ENCODE measurements around the gene SNTG2. TPM values are rescaled to one million over a fixed set of nuclear protein-coding genes. Genes with fewer than 3 reads are reported as not detected.
"Not testable (repeated sequence)": the region's sequence is repeated elsewhere in the genome, so short reads cannot be mapped to it uniquely, and the experiment has no call there.

The SNTG2 gene
- total and polyA plus RNA-seq, 7 donors, result 0.26 to 1.7 (median 0.73) TPM; not detected in 2

DNA sequence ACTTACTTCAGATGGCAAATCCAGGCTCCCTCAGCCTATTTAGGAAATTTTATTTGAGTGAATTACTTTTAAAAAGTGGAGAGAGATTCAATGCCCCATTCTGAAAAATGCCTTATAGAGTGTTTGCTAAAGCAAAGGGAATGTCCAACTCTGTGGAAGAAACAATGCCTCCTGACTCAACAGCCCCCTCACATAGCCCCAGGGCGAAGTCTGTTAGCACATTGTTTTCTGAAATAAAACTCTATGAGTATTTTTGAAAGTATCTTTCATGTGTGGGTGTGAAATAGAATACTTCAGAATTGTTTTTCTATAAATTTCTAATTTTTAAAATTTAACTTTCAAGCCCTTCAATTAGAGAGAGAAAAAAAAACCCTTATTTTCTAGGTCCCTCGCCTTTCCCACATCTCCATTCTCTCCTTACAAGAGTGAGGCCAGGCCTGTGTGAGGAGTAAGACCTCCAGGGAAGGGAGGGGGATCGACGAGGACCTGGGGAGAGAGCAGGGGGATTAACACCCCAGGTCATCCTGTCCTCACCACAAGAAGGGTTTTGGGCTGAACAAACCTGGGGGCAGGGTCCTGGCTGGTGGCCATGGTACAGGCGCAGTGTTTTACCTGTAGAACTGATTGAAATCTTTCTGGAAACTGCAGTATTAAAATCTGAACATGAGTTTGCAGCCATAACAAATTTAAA, 141.4 kb downstream of the SNTG2 start:
- WGBS, 3 donors, result 80 to 86% (median 83%) methylated on average over 5 of the region's 5 CpGs
- H3K27me3 ChIP-seq (ENCODE audit: insufficient read depth in 3 of 3, low read length in 2 of 3), result no peaks in the 10 kb centered on the region
- ATAC-seq (no peak), DNase-seq (no peak)
- TF ChIP-seq CTCF (IDR thresholded peaks at IDR 0.05), result no peak
- H3K9me3 ChIP-seq, result no peaks in the 10 kb centered on the region
- H3K4me3 ChIP-seq, result no peak overlapping the region
- H3K36me3 ChIP-seq (ENCODE audit: insufficient read depth in 1 of 2, low read depth in 1 of 2), result no peaks in the 10 kb centered on the region
- H3K27ac ChIP-seq, result no peak overlapping the region
- H3K4me1 ChIP-seq, result no peaks in the 10 kb centered on the region
- intact Hi-C loops (cut with DNase I), result no loop called here

GRCh38 chr2:1093668-1094067, 143.0 kb downstream of the SNTG2 start:
- ATAC-seq; H3K4me1 ChIP-seq; H3K4me3 ChIP-seq; H3K27me3 ChIP-seq (ENCODE audit: insufficient read depth in 3 of 3, low read length in 2 of 3); intact Hi-C loops (cut with DNase I); DNase-seq; H3K9me3 ChIP-seq; H3K36me3 ChIP-seq (ENCODE audit: insufficient read depth in 1 of 2, low read depth in 1 of 2); H3K27ac ChIP-seq: not testable (repeated sequence)
- WGBS, 3 donors, result 73 to 77% (median 74%) methylated on average over 4 to 6 of the region's 6 CpGs

DNA sequence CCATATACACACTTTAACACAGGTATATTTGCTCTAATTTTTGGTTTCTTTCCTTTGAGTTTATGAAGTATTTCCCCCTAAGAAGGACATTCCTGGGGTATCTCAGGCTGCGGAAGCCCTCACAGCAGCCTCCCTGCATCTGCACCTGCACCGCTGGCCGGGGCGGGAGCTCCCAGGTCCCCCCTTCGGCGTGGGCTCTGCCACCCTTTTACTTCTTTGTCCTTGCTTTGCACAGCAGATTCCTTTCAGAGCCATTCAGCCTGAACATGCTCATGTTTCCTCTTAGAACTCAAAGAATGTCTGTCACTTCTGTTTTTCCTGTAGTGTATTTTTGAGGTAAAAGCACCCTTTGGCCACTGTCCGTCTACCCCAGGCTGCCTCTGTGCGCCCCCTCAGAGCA, 146.5 kb downstream of the SNTG2 start:
- H3K27ac ChIP-seq, result no peak overlapping the region
- ATAC-seq (no peak), DNase-seq (no peak)
- H3K4me3 ChIP-seq, result no peak overlapping the region
- H3K4me1 ChIP-seq, result no peaks in the 10 kb centered on the region
- H3K27me3 ChIP-seq (ENCODE audit: insufficient read depth in 3 of 3, low read length in 2 of 3), result peaks cover 0 to 4% (median 0%) of the 10 kb centered on the region in 3 donors
- H3K36me3 ChIP-seq (ENCODE audit: insufficient read depth in 1 of 2, low read depth in 1 of 2), result no peaks in the 10 kb centered on the region
- TF ChIP-seq CTCF (IDR thresholded peaks at IDR 0.05), result no peak
- WGBS, 3 donors, result 67 to 74% (median 70%) methylated on average over 8 of the region's 8 CpGs
- no peaks in the 10 kb centered on the region for H3K9me3 ChIP-seq
- intact Hi-C loops (cut with DNase I), result no loop called here

DNA sequence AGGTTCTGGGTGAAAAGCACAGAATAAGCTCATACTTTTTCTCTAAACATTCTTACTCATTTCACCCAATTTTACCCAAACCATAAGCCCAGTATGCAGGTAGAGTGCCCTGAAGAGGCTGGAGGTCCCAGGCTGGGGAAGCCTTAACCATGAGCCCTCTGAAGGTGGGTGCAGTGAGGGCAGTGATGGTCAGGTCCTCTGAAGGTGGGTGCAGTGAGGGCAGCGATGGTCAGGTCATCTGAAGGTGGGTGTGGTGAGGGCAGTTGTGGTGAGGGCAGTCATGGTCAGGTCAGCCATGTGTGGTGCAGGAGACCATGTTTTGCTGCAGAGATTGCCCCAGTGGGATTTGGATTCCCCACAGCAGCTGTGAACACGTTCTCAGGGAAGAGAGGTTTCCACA, 148.8 kb downstream of the SNTG2 start:
- Histone ChIP-seq H3K4me1 (no peaks in the 10 kb centered on the region), H3K27me3 (ENCODE audit: insufficient read depth in 3 of 3, low read length in 2 of 3) (peaks cover 0 to 4% (median 0%) of the 10 kb centered on the region in 3 donors), H3K9me3 (no peaks in the 10 kb centered on the region), H3K27ac (no peak overlapping the region), H3K4me3 (no peak overlapping the region), H3K36me3 (ENCODE audit: insufficient read depth in 1 of 2, low read depth in 1 of 2) (no peaks in the 10 kb centered on the region)
- WGBS, 3 donors, result 29 to 32% (median 30%) methylated on average over 2 of the region's 2 CpGs
- intact Hi-C loops (cut with DNase I), result no loop called here
- ATAC-seq, result no peak
- no peak for DNase-seq
- TF ChIP-seq CTCF (IDR thresholded peaks at IDR 0.05), result no peak

DNA sequence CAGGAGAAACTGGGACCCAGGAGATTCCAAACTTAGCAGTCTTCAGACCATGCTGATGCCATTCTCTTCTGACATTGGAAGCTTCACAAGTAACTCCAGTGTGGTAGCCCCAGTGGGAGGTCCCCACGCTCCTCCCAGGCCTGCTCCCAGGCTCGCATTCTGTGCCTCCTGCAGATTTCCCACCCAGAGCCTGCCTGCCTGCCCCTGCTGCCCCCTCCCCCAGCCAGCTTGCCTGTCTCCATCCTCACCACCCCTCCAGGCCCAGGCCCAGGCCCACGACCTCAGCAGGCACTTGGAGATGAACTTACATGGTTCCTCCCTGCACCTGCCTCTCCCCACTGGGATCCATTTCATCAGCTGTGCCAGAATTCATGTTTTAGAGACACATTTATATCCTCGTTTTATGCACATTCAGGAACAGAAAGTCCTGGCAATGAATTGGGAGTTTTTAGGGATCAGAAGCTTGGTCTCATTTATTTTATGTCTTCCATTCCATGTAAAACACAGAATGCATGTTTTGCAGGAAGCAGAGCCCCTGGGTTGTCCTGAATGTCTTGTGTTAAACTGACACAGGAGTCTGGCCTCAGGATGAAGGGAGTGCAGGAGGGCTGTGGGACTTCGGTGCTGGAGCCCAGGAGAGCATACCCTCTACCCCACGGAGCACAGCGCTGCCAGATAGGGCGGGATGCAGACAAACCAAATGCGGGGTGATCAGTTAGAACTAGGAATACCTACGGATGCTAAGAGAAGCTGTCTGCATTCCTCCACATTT, 150.5 kb downstream of the SNTG2 start:
- H3K9me3 ChIP-seq, result no peaks in the 10 kb centered on the region
- no peak for DNase-seq
- peaks cover 0 to 4% (median 0%) of the 10 kb centered on the region in 3 donors for H3K27me3 ChIP-seq (ENCODE audit: insufficient read depth in 3 of 3, low read length in 2 of 3)
- 64 to 77% (median 67%) methylated on average over 10 of the region's 10 CpGs for WGBS, 3 donors
- no peaks in the 10 kb centered on the region for H3K4me1 ChIP-seq
- H3K27ac ChIP-seq, result no peak overlapping the region
- no peaks in the 10 kb centered on the region for H3K36me3 ChIP-seq (ENCODE audit: insufficient read depth in 1 of 2, low read depth in 1 of 2)
- no peak for ATAC-seq
- H3K4me3 ChIP-seq, result no peak overlapping the region
- intact Hi-C loops (cut with DNase I), result no loop called here
- TF ChIP-seq CTCF (IDR thresholded peaks at IDR 0.05), result no peak
